ENCODE measurements around the gene VEGFA.

VEGFA gene

DNA sequence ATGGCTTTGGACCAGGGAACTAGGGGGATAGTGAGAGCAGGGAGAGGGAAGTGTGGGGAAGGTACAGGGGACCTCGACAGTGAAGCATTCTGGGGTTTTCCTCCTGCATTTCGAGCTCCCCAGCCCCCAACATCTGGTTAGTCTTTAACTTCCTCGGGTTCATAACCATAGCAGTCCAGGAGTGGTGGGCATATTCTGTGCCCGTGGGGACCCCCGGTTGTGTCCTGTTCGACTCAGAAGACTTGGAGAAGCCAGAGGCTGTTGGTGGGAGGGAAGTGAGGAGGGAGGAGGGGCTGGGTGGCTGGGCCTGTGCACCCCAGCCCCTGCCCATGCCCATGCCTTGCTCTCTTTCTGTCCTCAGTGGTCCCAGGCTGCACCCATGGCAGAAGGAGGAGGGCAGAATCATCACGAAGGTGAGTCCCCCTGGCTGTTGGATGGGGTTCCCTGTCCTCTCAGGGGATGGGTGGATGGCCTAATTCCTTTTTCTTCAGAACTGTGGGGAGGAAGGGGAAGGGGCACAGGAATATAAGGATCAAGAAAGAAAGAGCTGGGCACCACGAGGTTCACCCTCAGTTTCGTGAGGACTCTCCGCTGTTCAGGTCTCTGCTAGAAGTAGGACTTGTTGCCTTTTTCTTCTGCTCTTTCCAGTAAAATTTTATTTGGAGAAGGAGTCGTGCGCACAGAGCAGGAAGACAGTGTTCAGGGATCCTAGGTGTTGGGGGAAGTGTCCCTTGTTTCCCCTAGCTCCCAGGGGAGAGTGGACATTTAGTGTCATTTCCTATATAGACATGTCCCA lies 4.2 kb downstream of the VEGFA start:
- DNase-seq, result no peak

DNA sequence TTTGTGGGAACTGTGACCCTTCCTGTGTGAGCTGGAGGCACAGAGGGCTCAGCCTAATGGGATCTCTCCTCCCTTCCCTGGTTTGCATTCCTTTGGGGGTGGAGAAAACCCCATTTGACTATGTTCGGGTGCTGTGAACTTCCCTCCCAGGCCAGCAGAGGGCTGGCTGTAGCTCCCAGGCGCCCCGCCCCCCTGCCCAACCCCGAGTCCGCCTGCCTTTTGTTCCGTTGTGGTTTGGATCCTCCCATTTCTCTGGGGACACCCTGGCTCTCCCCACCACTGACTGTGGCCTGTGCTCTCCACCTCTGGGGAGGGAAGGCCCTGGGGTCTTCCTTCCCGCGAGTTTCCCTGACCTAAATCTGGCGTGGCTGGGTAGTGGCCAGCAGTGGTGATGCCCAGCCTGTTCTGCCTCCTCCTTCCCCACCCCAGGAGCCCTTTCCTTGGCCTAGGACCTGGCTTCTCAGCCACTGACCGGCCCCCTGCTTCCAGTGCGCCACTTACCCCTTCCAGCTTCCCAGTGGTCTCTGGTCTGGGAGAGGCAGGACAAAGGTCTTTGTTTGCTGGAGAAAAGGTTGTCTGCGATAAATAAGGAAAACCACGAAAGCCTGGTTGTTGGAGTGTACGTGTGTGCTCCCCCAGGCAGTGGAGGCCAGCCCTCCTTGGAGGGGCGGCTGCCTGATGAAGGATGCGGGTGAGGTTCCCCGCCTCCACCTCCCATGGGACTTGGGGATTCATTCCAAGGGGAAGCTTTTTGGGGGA lies 4.9 kb downstream of the VEGFA start:
- DNase-seq, result peak; percentile 78

DNA sequence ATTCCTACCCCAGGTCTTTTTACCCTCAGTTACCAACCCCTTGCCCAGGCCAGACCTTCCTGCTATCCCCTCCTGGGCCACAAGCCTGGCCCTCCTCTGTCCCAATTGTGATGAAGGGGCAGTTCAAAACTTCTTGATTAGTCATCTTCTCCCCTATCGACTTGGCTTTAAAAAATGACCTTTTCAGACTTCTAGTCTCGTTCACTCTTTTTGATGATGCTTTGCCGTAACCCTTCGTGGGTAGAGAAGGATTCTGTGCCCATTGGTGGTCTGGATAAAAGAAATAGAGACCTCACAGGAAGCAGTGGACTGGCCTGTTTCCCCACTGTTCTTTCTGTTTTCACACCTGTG lies 5.5 kb downstream of the VEGFA start:
- DNase-seq, result no peak

DNA sequence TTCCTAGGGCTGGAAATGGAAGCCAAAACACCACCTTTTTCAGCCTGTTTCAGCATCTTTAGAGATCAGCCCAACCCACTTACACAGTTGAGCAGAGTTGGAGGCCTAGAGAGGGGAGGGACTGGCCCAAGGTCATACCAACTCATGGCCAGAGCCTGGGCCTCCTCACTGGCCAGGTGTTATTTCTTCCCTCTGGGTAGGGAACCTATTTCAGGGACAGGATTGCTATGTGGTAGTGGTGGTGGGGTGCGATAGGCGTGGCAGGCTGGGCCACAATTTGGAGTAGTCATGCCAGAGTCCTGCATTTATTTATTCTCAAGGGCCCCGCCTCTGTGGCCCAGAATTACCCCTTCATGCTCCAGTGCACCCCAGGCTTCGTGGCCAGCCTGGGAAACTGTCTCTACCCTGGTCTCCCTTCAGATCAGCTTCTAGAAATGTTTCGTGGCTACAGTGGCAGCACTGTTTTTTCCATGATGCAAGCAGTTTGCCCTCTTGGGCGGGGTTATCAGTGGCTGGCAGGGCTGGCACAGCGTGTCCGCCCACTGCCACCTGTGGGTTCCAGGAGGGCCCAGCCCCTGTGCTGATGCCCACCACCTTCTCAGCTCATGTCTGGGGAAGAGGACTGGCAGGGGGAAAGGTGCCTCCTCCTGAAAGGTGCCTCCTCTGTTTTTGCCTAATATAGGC lies 6.2 kb downstream of the VEGFA start:
- no peak for DNase-seq

DNA sequence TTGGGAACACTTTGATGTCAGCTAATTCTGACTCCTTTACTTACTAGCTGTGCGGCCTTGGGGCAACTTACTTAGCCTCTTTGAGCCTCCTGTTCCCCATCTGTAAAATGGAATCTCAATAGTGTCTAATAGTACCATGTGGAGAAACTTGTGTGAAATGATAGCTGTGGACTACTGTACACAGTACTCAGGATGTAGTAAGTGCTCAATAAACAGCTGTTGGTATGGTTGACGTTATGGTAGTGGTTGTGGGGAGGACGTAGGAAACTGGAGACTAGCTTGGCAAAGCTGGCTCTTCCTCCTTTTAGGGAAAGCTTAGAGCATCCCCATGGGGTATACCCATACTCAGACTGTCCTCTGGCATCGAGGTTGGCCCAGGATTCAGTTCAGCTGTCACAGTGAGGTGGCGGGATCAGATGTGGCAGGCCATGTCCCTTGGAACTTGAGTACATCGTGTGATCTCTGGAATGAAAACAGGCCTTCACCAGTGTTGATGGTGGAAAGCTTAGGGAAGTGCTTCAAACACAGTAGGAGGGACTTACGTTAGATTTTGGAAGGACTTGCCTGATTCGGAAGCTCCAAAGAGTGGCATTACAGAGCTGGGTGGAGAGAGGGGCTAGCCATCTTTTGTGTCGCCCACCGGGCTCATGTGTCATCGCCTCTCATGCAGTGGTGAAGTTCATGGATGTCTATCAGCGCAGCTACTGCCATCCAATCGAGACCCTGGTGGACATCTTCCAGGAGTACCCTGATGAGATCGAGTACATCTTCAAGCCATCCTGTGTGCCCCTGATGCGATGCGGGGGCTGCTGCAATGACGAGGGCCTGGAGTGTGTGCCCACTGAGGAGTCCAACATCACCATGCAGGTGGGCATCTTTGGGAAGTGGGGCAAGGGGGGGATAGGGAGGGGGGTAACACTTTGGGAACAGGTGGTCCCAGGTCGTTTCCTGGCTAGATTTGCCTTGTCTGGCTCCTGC lies 7.1 kb downstream of the VEGFA start:
- no peak for DNase-seq

DNA sequence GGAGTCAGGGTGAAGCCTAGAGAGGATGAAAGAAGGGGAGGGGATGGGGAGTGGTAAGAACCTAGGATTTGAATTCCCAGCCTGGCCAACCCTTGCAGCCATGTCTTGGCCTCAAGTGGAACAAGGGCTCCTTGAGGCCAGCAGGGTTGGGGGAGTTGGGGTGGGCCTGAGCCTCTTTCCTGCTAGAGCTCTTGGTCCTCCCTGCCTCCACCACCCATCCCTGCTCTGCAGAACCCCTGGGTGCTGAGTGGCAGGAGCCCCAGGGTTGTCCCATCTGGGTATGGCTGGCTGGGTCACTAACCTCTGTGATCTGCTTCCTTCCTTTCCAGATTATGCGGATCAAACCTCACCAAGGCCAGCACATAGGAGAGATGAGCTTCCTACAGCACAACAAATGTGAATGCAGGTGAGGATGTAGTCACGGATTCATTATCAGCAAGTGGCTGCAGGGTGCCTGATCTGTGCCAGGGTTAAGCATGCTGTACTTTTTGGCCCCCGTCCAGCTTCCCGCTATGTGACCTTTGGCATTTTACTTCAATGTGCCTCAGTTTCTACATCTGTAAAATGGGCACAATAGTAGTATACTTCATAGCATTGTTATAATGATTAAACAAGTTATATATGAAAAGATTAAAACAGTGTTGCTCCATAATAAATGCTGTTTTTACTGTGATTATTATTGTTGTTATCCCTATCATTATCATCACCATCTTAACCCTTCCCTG lies 8.3 kb downstream of the VEGFA start:
- DNase-seq, result no peak

DNA sequence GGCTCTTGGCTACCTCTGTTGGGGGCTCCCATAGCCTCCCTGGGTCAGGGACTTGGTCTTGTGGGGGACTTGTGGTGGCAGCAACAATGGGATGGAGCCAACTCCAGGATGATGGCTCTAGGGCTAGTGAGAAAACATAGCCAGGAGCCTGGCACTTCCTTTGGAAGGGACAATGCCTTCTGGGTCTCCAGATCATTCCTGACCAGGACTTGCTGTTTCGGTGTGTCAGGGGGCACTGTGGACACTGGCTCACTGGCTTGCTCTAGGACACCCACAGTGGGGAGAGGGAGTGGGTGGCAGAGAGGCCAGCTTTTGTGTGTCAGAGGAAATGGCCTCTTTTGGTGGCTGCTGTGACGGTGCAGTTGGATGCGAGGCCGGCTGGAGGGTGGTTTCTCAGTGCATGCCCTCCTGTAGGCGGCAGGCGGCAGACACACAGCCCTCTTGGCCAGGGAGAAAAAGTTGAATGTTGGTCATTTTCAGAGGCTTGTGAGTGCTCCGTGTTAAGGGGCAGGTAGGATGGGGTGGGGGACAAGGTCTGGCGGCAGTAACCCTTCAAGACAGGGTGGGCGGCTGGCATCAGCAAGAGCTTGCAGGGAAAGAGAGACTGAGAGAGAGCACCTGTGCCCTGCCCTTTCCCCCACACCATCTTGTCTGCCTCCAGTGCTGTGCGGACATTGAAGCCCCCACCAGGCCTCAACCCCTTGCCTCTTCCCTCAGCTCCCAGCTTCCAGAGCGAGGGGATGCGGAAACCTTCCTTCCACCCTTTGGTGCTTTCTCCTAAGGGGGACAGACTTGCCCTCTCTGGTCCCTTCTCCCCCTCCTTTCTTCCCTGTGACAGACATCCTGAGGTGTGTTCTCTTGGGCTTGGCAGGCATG lies 9.2 kb downstream of the VEGFA start:
- no peak for DNase-seq

DNA sequence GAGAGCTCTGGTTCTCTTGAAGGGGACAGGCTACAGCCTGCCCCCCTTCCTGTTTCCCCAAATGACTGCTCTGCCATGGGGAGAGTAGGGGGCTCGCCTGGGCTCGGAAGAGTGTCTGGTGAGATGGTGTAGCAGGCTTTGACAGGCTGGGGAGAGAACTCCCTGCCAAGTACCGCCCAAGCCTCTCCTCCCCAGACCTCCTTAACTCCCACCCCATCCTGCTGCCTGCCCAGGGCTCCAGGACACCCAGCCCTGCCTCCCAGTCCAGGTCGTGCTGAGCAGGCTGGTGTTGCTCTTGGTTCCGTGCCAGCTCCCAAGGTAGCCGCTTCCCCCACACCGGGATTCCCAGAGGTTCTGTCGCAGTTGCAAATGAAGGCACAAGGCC lies 9.8 kb downstream of the VEGFA start:
- DNase-seq, result no peak

DNA sequence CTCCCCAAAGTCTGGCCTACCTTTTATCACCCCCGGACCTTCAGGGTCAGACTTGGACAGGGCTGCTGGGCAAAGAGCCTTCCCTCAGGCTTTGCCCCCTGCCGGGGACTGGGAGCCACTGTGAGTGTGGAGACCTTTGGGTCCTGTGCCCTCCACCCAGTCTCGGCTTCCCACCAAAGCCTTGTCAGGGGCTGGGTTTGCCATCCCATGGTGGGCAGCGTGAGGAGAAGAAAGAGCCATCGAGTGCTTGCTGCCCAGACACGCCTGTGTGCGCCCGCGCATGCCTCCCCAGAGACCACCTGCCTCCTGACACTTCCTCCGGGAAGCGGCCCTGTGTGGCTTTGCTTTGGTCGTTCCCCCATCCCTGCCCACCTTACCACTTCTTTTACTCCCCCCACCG lies 10.3 kb downstream of the VEGFA start:
- DNase-seq, result no peak

DNA sequence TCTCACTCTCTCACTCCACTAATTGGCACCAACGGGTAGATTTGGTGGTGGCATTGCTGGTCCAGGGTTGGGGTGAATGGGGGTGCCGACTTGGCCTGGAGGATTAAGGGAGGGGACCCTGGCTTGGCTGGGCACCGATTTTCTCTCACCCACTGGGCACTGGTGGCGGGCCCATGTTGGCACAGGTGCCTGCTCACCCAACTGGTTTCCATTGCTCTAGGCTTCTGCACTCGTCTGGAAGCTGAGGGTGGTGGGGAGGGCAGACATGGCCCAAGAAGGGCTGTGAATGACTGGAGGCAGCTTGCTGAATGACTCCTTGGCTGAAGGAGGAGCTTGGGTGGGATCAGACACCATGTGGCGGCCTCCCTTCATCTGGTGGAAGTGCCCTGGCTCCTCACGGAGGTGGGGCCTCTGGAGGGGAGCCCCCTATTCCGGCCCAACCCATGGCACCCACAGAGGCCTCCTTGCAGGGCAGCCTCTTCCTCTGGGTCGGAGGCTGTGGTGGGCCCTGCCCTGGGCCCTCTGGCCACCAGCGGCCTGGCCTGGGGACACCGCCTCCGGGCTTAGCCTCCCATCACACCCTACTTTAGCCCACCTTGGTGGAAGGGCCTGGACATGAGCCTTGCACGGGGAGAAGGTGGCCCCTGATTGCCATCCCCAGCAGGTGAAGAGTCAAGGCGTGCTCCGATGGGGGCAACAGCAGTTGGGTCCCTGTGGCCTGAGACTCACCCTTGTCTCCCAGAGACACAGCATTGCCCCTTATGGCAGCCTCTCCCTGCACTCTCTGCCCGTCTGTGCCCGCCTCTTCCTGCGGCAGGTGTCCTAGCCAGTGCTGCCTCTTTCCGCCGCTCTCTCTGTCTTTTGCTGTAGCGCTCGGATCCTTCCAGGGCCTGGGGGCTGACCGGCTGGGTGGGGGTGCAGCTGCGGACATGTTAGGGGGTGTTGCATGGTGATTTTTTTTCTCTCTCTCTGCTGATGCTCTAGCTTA lies 11.2 kb downstream of the VEGFA start:
- no peak for DNase-seq

DNA sequence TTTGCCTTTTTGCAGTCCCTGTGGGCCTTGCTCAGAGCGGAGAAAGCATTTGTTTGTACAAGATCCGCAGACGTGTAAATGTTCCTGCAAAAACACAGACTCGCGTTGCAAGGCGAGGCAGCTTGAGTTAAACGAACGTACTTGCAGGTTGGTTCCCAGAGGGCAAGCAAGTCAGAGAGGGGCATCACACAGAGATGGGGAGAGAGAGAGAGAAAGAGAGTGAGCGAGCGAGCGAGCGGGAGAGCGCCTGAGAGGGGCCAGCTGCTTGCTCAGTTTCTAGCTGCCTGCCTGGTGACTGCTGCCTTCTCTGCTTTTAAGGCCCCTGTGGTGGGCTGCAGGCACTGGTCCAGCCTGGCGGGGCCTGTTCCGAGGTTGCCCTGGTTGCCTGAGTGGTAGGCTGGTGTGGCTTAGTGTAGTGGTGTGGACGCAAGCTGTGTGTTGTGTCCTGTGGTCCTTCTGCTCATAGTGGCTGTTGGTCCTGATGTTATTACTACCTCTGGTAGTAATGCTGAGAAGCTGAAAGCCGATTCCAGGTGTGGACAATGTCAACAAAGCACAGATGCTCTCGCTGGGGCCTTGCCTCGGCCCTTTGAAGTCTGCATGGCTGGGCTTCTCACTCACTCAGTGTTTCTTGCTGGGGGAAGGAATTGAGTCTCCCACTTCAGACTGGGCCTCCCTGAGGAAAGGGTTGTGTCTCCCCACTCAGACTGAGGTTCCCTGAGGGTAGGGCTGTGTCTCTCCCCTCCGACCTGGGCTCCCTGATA lies 12.1 kb downstream of the VEGFA start:
- DNase-seq, result no peak

DNA sequence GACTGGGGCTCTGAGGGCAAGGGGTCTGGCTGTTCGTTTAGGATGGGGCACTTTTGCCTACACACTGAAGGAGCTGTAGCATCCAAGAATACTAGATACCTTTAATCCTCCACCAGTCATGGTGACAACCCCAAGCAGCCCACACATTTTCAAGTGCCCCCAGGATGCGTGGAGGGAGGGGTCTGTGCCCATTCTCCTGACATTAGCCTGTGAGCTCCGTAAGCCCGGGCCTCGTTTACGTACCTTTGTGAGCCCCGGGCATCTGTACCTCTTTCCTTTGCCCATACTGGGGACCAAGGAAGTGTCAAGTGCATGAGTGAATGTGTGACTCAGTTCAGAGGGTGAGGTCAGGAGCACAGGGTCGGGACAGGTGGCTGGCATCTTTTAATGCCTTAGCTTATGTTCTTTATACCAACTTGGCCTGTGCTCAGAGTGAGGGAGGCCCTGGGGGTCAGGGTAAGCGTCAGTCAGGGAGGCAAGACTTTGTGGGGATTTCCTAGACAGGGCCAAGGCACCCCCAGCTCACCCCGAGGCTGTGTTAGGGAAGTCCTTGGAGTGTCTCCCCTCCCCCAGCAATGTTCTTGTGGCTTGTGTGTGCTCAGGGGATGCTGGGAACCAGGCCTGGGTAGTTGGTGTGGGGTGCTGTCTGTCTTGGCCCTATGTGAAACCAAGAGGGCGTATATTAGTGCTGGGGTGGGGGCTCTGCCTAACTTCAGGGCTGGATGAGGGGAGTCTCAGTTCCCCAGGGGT lies 12.9 kb downstream of the VEGFA start:
- no peak for DNase-seq

DNA sequence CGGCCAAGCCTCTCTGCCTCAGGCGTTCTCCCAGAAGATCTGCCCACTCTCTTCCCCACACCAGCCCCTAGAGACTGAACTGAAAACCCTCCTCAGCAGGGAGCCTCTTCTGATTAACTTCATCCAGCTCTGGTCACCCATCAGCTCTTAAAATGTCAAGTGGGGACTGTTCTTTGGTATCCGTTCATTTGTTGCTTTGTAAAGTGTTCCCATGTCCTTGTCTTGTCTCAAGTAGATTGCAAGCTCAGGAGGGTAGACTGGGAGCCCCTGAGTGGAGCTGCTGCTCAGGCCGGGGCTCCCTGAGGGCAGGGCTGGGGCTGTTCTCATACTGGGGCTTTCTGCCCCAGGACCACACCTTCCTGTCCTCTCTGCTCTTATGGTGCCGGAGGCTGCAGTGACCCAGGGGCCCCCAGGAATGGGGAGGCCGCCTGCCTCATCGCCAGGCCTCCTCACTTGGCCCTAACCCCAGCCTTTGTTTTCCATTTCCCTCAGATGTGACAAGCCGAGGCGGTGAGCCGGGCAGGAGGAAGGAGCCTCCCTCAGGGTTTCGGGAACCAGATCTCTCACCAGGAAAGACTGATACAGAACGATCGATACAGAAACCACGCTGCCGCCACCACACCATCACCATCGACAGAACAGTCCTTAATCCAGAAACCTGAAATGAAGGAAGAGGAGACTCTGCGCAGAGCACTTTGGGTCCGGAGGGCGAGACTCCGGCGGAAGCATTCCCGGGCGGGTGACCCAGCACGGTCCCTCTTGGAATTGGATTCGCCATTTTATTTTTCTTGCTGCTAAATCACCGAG lies 14.2 kb downstream of the VEGFA start:
- no peak for DNase-seq

DNA sequence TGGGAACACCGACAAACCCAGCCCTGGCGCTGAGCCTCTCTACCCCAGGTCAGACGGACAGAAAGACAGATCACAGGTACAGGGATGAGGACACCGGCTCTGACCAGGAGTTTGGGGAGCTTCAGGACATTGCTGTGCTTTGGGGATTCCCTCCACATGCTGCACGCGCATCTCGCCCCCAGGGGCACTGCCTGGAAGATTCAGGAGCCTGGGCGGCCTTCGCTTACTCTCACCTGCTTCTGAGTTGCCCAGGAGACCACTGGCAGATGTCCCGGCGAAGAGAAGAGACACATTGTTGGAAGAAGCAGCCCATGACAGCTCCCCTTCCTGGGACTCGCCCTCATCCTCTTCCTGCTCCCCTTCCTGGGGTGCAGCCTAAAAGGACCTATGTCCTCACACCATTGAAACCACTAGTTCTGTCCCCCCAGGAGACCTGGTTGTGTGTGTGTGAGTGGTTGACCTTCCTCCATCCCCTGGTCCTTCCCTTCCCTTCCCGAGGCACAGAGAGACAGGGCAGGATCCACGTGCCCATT lies 15.3 kb downstream of the VEGFA start:
- DNase-seq, result no peak

DNA sequence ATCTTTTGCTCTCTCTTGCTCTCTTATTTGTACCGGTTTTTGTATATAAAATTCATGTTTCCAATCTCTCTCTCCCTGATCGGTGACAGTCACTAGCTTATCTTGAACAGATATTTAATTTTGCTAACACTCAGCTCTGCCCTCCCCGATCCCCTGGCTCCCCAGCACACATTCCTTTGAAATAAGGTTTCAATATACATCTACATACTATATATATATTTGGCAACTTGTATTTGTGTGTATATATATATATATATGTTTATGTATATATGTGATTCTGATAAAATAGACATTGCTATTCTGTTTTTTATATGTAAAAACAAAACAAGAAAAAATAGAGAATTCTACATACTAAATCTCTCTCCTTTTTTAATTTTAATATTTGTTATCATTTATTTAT lies 15.9 kb downstream of the VEGFA start:
- no peak for DNase-seq

DNA sequence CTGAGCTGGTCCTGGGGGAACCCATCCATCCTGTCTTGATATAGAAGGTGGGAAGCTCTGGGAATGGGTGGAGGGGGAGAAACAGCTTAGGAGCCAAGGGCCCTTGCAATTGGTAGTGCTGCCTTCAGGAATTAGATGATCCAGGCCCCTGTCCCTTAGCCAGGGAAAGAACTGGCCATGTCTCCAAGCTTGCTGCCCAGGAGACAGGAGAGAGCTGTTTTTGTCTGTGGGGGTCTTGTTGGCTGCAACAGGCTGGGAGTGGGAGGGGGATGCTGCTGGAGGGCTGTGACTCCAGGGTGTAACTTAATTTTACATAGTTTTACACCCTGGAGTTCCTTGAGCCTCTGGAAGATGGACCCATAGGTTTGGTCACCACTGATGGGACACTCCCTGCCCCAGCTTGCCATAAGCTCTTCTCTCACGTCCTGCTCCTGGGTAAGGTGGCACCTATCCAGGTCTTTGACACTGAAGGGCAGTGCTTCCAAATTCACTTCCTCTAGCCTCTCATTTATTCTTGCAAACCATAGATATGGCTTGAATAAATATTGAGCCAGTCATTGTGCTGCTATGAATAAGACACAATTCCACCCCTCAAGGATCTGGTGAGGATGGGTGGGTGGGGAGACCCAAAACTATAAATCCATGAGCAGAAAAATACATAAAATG lies 16.8 kb downstream of the VEGFA start:
- no peak for DNase-seq
